ENCODE measurements around the gene TNNC2. TPM values are rescaled to one million over a fixed set of nuclear protein-coding genes. Genes with fewer than 3 reads are reported as not detected.

TNNC2 gene
- not detected in 2 replicates for total RNA-seq (2011; cell fraction: chromatin; rRNA removed; ENCODE audit: low replicate concordance)
- total RNA-seq (2011; cell fraction: nucleolus; rRNA removed), result not detected in 2 replicates
- not detected in 2 replicates for total RNA-seq (2011; cell fraction: nucleoplasm; rRNA removed)
- total RNA-seq (2014; rRNA removed) (not detected in 2 replicates), total RNA-seq (2014; rRNA removed; fragmentation: Illumina TruSeq; extraction: Trizol) (not detected in 2 replicates), total RNA-seq (2015; rRNA removed; fragmentation: Illumina TruSeq; extraction: Trizol) (not detected in 2 replicates), total RNA-seq (2021) (not detected in 2 replicates), polyA plus RNA-seq (2011; rRNA removed) (not detected in 2 replicates), polyA plus RNA-seq (2014; fragmentation: Illumina TruSeq; extraction: Trizol) (not detected in 2 replicates), polyA plus RNA-seq (2014; fragmentation: Nextera tagmentation; extraction: Ambion mirVana) (not detected), polyA plus RNA-seq (2014; rRNA removed) (not detected in 2 replicates), polyA minus RNA-seq (2011; rRNA and poly(A)+ RNA removed) (not detected in 2 replicates), Bru-seq, nascent RNA (percentile 20 among the genes with signal in this experiment), BruChase-seq, experiment 1, labeled RNA remaining after a 2-hour chase (percentile 19 among the genes with signal in this experiment), BruChase-seq, experiment 2, labeled RNA remaining after a 6-hour chase (percentile 31 among the genes with signal in this experiment)
- polyA plus RNA-seq (2011; cell fraction: cytosol; rRNA removed), result not detected in 2 replicates
- 0.21 TPM in 1 of 2 replicates, not detected in the other for polyA plus RNA-seq (2011; cell fraction: nucleus; rRNA removed)
- polyA plus RNA-seq (2012), result 0.12 TPM in 1 of 2 replicates, not detected in the other
- not detected in 2 replicates for polyA minus RNA-seq (2011; cell fraction: cytosol; rRNA and poly(A)+ RNA removed)
- not detected in 2 replicates for polyA minus RNA-seq (2011; cell fraction: nucleus; rRNA and poly(A)+ RNA removed)
- long read RNA-seq, experiment 1, result 0 reads
- long read RNA-seq, experiment 2, result 0 reads
- long read RNA-seq, experiment 3, result 0 reads

GRCh38 chr20:45827030-45827652, at the start of gene TNNC2:
Gene TNNC2, minus strand, starts transcription at chr20:45827312. Its CDS starts 64 bp downstream, at chr20:45827248.
- Histone ChIP-seq H4K20me1 (replicated peaks; ENCODE audit: control insufficient read depth, insufficient read depth, low read length) (no peaks in the 10 kb centered on the region), H3K27ac (ENCODE audit: extremely low read depth, low read depth, low read length) (no peak within 1 kb of the TSS), H3K9ac (ENCODE audit: insufficient read depth in 1 of 2, low read depth in 2 of 2, low read length in 2 of 2) (peak within 1 kb of the TSS in 1 of 2 experiments; percentile 10; a peak in 2 of 4 replicates), H3K9me3 (replicated peaks; ENCODE audit: control insufficient read depth, insufficient read depth, low read depth, low read length) (no peaks in the 10 kb centered on the region), H3K4me2 (ENCODE audit: insufficient read depth, low read length) (no peak within 1 kb of the TSS), H3K4me3 (no peak within 1 kb of the TSS), H3K36me3 (ENCODE audit: control insufficient read depth, insufficient read depth, low read length) (no peaks in the 10 kb centered on the region), H3K4me1 (replicated peaks in 1 of 2; ENCODE audit: control insufficient read depth in 2 of 2, insufficient read depth in 2 of 2, low read length in 2 of 2) (peaks cover 14 to 32% of the 10 kb centered on the region in 2 experiments; a peak in 4 of 5 replicates), H2AFZ (ENCODE audit: low read depth, low read length) (peak within 1 kb of the TSS; percentile 53; the same call in 1 of the 2 replicates), H3K27me3 (ENCODE audit: control insufficient read depth in 2 of 2, insufficient read depth in 2 of 2, low read length in 2 of 2) (peaks cover 0 to 4% of the 10 kb centered on the region in 2 experiments; a peak in 1 of 5 replicates), H3K79me2 (ENCODE audit: control insufficient read depth, insufficient read depth, low read length) (no peaks in the 10 kb centered on the region), H3K9me1 (ENCODE audit: control insufficient read depth, insufficient read depth, low read length) (no peaks in the 10 kb centered on the region)
- no peak for ATAC-seq
- DNase-seq (ENCODE audit: extremely low read depth in 1 of 4, low spot score in 3 of 4), result no peak
- BruUV-seq (replicated peaks), result no TSS peak
- in situ Hi-C loops (cut with MboI) (no loop called here), intact Hi-C loops (cut with micrococcal nuclease) (no loop called here)
- ChIA-PET POLR2A (interaction anchor here (0.6 to 0.7 kb wide), 3 partner anchors 63 to 125 kb away, joined by 3 read pairs; no protein-coding TSS in a partner anchor), CTCF (ENCODE audit: low intra/inter-chr PET ratio) (no interaction called here)
- TF ChIP-seq HDAC2 (IDR thresholded peaks at IDR 0.05) (no peak), PBX2 (CRISPR knock-in tag; IDR thresholded peaks at IDR 0.05; ENCODE audit: low read depth) (no peak), PBX2 (tag; conservative IDR thresholded peaks at IDR 0.05; ENCODE audit: low read depth) (no peak), PHTF2 (CRISPR knock-in tag; IDR thresholded peaks at IDR 0.05) (no peak), ZNF239 (CRISPR knock-in tag; IDR thresholded peaks at IDR 0.05) (no peak), GATA2 (CRISPR knock-in tag; IDR thresholded peaks at IDR 0.05) (no peak), LCOR (CRISPR knock-in tag; IDR thresholded peaks at IDR 0.05) (no peak)
- FAIRE-seq, result no peak
- 41% methylated on average over 8 of the region's 8 CpGs for WGBS (ENCODE audit: insufficient coverage, low coverage, missing lambda C conversion rate)

All from K562 (cell line).